ENCODE results near the gene KIF9.
"Not testable (repeated sequence)": the region's sequence is repeated elsewhere in the genome, so short reads cannot be mapped to it uniquely, and the experiment has no call there.

Gene KIF9

GRCh38 chr3:47186285-47186684 is 96.3 kb downstream of the KIF9 start:
- Histone ChIP-seq H2AFZ (ENCODE audit: low read length) (no peak overlapping the region), H3K9me3 (ENCODE audit: insufficient read depth, low read depth, low read length) (no peaks in the 10 kb centered on the region), H3K36me3 (ENCODE audit: insufficient read depth, low read length) (no peaks in the 10 kb centered on the region), H3K4me3 (ENCODE audit: low read length, poor library complexity, severe bottlenecking) (no peak overlapping the region), H3K4me2 (ENCODE audit: low read depth, low read length, poor library complexity, severe bottlenecking) (no peak overlapping the region), H3K9me2 (replicated peaks; ENCODE audit: low read depth, low read length) (no peaks in the 10 kb centered on the region), H3K79me2 (ENCODE audit: insufficient read depth, low read length) (no peaks in the 10 kb centered on the region), H3K9ac (ENCODE audit: low read depth, low read length, poor library complexity, severe bottlenecking) (no peak overlapping the region), H4K20me1 (ENCODE audit: insufficient read depth, low read length, poor library complexity, severe bottlenecking) (no peaks in the 10 kb centered on the region), H3K4me1 (ENCODE audit: insufficient read depth, low read length, poor library complexity, severe bottlenecking) (no peaks in the 10 kb centered on the region), H3K27me3 (ENCODE audit: insufficient read depth, low read length, poor library complexity, severe bottlenecking) (no peaks in the 10 kb centered on the region), H3F3A (ENCODE audit: low read depth) (no peaks in the 10 kb centered on the region)
- no peak for TF ChIP-seq CTCF (conservative IDR thresholded peaks at IDR 0.05; ENCODE audit: low read length)
- no peak for TF ChIP-seq EZH2phosphoT487 (IDR thresholded peaks at IDR 0.05; ENCODE audit: borderline replicate concordance)

GRCh38 chr3:47181685-47182084 is 100.9 kb downstream of the KIF9 start:
- not testable (repeated sequence) for H3K27me3 ChIP-seq (ENCODE audit: insufficient read depth, low read length, poor library complexity, severe bottlenecking); H3K4me3 ChIP-seq (ENCODE audit: low read length, poor library complexity, severe bottlenecking); H3K9me2 ChIP-seq (replicated peaks; ENCODE audit: low read depth, low read length); H3K79me2 ChIP-seq (ENCODE audit: insufficient read depth, low read length); H2AFZ ChIP-seq (ENCODE audit: low read length); H3K9me3 ChIP-seq (ENCODE audit: insufficient read depth, low read depth, low read length); H3K4me1 ChIP-seq (ENCODE audit: insufficient read depth, low read length, poor library complexity, severe bottlenecking); H3K9ac ChIP-seq (ENCODE audit: low read depth, low read length, poor library complexity, severe bottlenecking); H3K36me3 ChIP-seq (ENCODE audit: insufficient read depth, low read length); H4K20me1 ChIP-seq (ENCODE audit: insufficient read depth, low read length, poor library complexity, severe bottlenecking); H3K4me2 ChIP-seq (ENCODE audit: low read depth, low read length, poor library complexity, severe bottlenecking); H3F3A ChIP-seq (ENCODE audit: low read depth)

GRCh38 chr3:47180011-47180410 is 102.6 kb downstream of the KIF9 start:
- not testable (repeated sequence) for H3K36me3 ChIP-seq (ENCODE audit: insufficient read depth, low read length); H3K9me3 ChIP-seq (ENCODE audit: insufficient read depth, low read depth, low read length); H3K4me3 ChIP-seq (ENCODE audit: low read length, poor library complexity, severe bottlenecking)

More at GRCh38 chr3:47180011-47180410, 102.6 kb downstream of the KIF9 start:
- H4K20me1 ChIP-seq (ENCODE audit: insufficient read depth, low read length, poor library complexity, severe bottlenecking); H3K79me2 ChIP-seq (ENCODE audit: insufficient read depth, low read length); H3K4me2 ChIP-seq (ENCODE audit: low read depth, low read length, poor library complexity, severe bottlenecking); H3K9me2 ChIP-seq (replicated peaks; ENCODE audit: low read depth, low read length); H3K27me3 ChIP-seq (ENCODE audit: insufficient read depth, low read length, poor library complexity, severe bottlenecking); H2AFZ ChIP-seq (ENCODE audit: low read length); H3K9ac ChIP-seq (ENCODE audit: low read depth, low read length, poor library complexity, severe bottlenecking); H3K4me1 ChIP-seq (ENCODE audit: insufficient read depth, low read length, poor library complexity, severe bottlenecking); H3F3A ChIP-seq (ENCODE audit: low read depth): not testable (repeated sequence)
